Hepatocyte (in vitro differentiated cells): ENCODE results near the gene TAS1R3. TPM values are rescaled to one million over a fixed set of nuclear protein-coding genes. Genes with fewer than 3 reads are reported as not detected.

Experiments used
- DNase-seq: peaks from one replicate; pipeline ENCODE4 v3.0.0-alpha.2; 2016; ENCODE audit warnings: low spot score
- H2AFZ ChIP-seq: fragments of 200-600 bp; sonication (generic); 2 replicates; pipeline ENCODE4 v1.6.0; 2016; ENCODE audit warnings: antibody characterized with exemption, mild to moderate bottlenecking
- H3K27ac ChIP-seq: fragments of 200-600 bp; sonication (generic); 2 replicates; pipeline ENCODE4 v1.5.1; 2016; ENCODE audit warnings: mild to moderate bottlenecking
- H3K27me3 ChIP-seq: fragments of 200-600 bp; sonication (generic); 2 replicates; pipeline ENCODE4 v1.6.1; 2016
- H3K36me3 ChIP-seq: fragments of 200-600 bp; sonication (generic); replicated peaks from 2 replicates; pipeline ENCODE4 v1.5.1; 2016; ENCODE audit warnings: low read depth; ENCODE audit not compliant: insufficient read depth
- H3K4me1 ChIP-seq: fragments of 200-600 bp; sonication (generic); 2 replicates; pipeline ENCODE4 v1.5.1; 2016; ENCODE audit warnings: mild to moderate bottlenecking, moderate library complexity; ENCODE audit not compliant: insufficient read depth
- H3K4me2 ChIP-seq: fragments of 200-600 bp; sonication (generic); 2 replicates; pipeline ENCODE4 v1.6.0; 2016
- H3K4me3 ChIP-seq: fragments of 200-600 bp; sonication (generic); 2 replicates; pipeline ENCODE4 v1.5.1; 2016; ENCODE audit warnings: mild to moderate bottlenecking
- H3K79me2 ChIP-seq: fragments of 200-600 bp; sonication (generic); 2 replicates; pipeline ENCODE4 v1.6.0; 2017; ENCODE audit warnings: mild to moderate bottlenecking
- H3K9me2 ChIP-seq: fragments of 200-600 bp; sonication (generic); replicated peaks from 2 replicates; pipeline ENCODE4 v1.6.0; 2017; ENCODE audit warnings: mild to moderate bottlenecking; ENCODE audit not compliant: insufficient read depth
- H3K9me3 ChIP-seq: fragments of 200-600 bp; sonication (generic); 2 replicates; pipeline ENCODE4 v1.5.1; 2016; ENCODE audit warnings: low read depth, mild to moderate bottlenecking
- H4K20me1 ChIP-seq: fragments of 200-600 bp; sonication (generic); 2 replicates; pipeline ENCODE4 v1.6.0; 2016; ENCODE audit warnings: mild to moderate bottlenecking; ENCODE audit not compliant: insufficient read depth, poor library complexity, severe bottlenecking
- CTCF ChIP-seq: fragments of 200-600 bp; sonication (generic); IDR thresholded peaks from 2 replicates; pipeline ENCODE4 v1.5.1; 2016; ENCODE audit warnings: antibody characterized with exemption, mild to moderate bottlenecking; ENCODE audit not compliant: poor library complexity
- EZH2 ChIP-seq: fragments of 200-600 bp; sonication (generic); IDR thresholded peaks from 2 replicates; pipeline ENCODE4 v1.6.1; 2016; ENCODE audit warnings: antibody characterized with exemption, mild to moderate bottlenecking, borderline replicate concordance
- EZH2phosphoT487 ChIP-seq: fragments of 200-600 bp; sonication (generic); IDR thresholded peaks from one replicate; pipeline ENCODE4 v1.6.1; 2018; ENCODE audit warnings: antibody characterized with exemption, mild to moderate bottlenecking, low read depth, moderate library complexity; ENCODE audit not compliant: unreplicated experiment, severe bottlenecking
- WGBS: methylation state at CpG from one replicate; pipeline ENCODE4 v1.1.6; 2016; ENCODE audit warnings: low lambda C conversion rate; ENCODE audit errors: missing lambda C conversion rate; 5-methylcytosine and 5-hydroxymethylcytosine counted together
- polyA plus RNA-seq: library from polyadenylated mRNA; unstranded; fragments of >200 nt; fragmentation: Nextera tagmentation; extraction: Ambion mirVana; gene quantifications from 2 replicates; pipeline ENCODE4 v1.2.1, GENCODE V29; 2016
- total RNA-seq: library from RNA; depleted of rRNA; stranded (reverse); fragments of >200 nt; gene quantifications from 2 replicates; pipeline ENCODE4 v1.2.3, GENCODE V29; 2014

TAS1R3 gene
- total and polyA plus RNA-seq, 2 experiments from 2014 or later = 0.17 to 0.42 TPM

- Histone ChIP-seq H3K4me1 (peaks cover 32% of the 10 kb centered on the region), H3K27me3 (no peaks in the 10 kb centered on the region), H3K79me2 (peaks cover 50% of the 10 kb centered on the region), H3K36me3 (no peaks in the 10 kb centered on the region), H3K9me2 (no peaks in the 10 kb centered on the region), H3K4me2 (no peak overlapping the region), H3K27ac (no peak overlapping the region), H3K4me3 (no peak overlapping the region), H3K9me3 (no peaks in the 10 kb centered on the region), H2AFZ (no peak overlapping the region), H4K20me1 (peaks cover 38% of the 10 kb centered on the region)
- 95% methylated on average over 12 of the region's 18 CpGs for WGBS
- no peak for DNase-seq
- no peak for TF ChIP-seq EZH2phosphoT487
- no peak for TF ChIP-seq EZH2
- no peak for TF ChIP-seq CTCF
Observed at GRCh38 chr1:1342584-1343115, 11.6 kb downstream of the TAS1R3 start.

- no peak overlapping the region for H3K4me2 ChIP-seq
- 96% methylated on average over 24 of the region's 24 CpGs for WGBS
- no peak overlapping the region for H3K4me3 ChIP-seq
Observed at GRCh38 chr1:1343811-1344421, 12.8 kb downstream of the TAS1R3 start.

GRCh38 chr1:1344655-1345361, 13.7 kb downstream of the TAS1R3 start:
- 72% methylated on average over 10 of the region's 15 CpGs for WGBS
- Histone ChIP-seq H3K9me2 (no peaks in the 10 kb centered on the region), H4K20me1 (peaks cover 42% of the 10 kb centered on the region), H2AFZ (no peak overlapping the region), H3K27ac (peak overlapping the region; percentile 27), H3K9me3 (no peaks in the 10 kb centered on the region), H3K27me3 (no peaks in the 10 kb centered on the region), H3K36me3 (no peaks in the 10 kb centered on the region), H3K4me3 (no peak overlapping the region), H3K4me1 (peaks cover 39% of the 10 kb centered on the region), H3K79me2 (peaks cover 63% of the 10 kb centered on the region), H3K4me2 (peak overlapping the region; percentile 57)
- DNase-seq = peak; percentile 77
- TF ChIP-seq EZH2 = no peak
- TF ChIP-seq CTCF = peak; percentile 46

More at GRCh38 chr1:1343811-1344421, 12.8 kb downstream of the TAS1R3 start:
- Histone ChIP-seq H3K9me2 (no peaks in the 10 kb centered on the region), H3K36me3 (no peaks in the 10 kb centered on the region), H3K9me3 (no peaks in the 10 kb centered on the region), H4K20me1 (peaks cover 42% of the 10 kb centered on the region), H3K79me2 (peaks cover 63% of the 10 kb centered on the region), H3K27ac (no peak overlapping the region), H3K27me3 (no peaks in the 10 kb centered on the region), H2AFZ (no peak overlapping the region), H3K4me1 (peaks cover 39% of the 10 kb centered on the region)
- DNase-seq = no peak
- no peak for TF ChIP-seq EZH2
- no peak for TF ChIP-seq CTCF
- TF ChIP-seq EZH2phosphoT487 = no peak
